HEK293T (cell line): ENCODE measurements around the gene RNLS.

Experiments used
- BHLHE40 ChIP-seq: fragments of 450-650 bp; IDR thresholded peaks from 2 replicates; pipeline ENCODE4 v1.6.1; 2016; ENCODE audit warnings: mild to moderate bottlenecking, moderate library complexity, borderline replicate concordance
- FOXA1 ChIP-seq: fragments of 450-650 bp; IDR thresholded peaks from 2 replicates; pipeline ENCODE4 v1.6.1; 2016; ENCODE audit warnings: mild to moderate bottlenecking
- FOXM1 ChIP-seq: fragments of 450-650 bp; IDR thresholded peaks from 2 replicates; pipeline ENCODE4 v1.6.1; 2017; ENCODE audit warnings: mild to moderate bottlenecking, borderline replicate concordance
- HDGF ChIP-seq: fragments of 450-650 bp; IDR thresholded peaks from 2 replicates; pipeline ENCODE4 v1.6.1; 2017; ENCODE audit warnings: antibody characterized with exemption, borderline replicate concordance
- L3MBTL2 ChIP-seq: fragments of 450-650 bp; conservative IDR thresholded peaks from 2 replicates; pipeline ENCODE4 v1.6.1; 2016; ENCODE audit warnings: mild to moderate bottlenecking
- NFRKB ChIP-seq: fragments of 450-650 bp; IDR thresholded peaks from 2 replicates; pipeline ENCODE4 v1.6.1; 2016; ENCODE audit warnings: mild to moderate bottlenecking, moderate library complexity
- PKNOX1 ChIP-seq: fragments of 450-650 bp; IDR thresholded peaks from 2 replicates; pipeline ENCODE4 v1.6.1; 2016
- SP1 ChIP-seq: fragments of 450-650 bp; IDR thresholded peaks from 2 replicates; pipeline ENCODE4 v1.6.1; 2017
- SUZ12 ChIP-seq: fragments of 450-650 bp; IDR thresholded peaks from 2 replicates; pipeline ENCODE4 v1.6.1; 2016; ENCODE audit warnings: mild to moderate bottlenecking
- TARDBP ChIP-seq: fragments of 450-650 bp; IDR thresholded peaks from 2 replicates; pipeline ENCODE4 v1.6.1; 2016
- ZNF384 ChIP-seq: fragments of 450-650 bp; IDR thresholded peaks from 2 replicates; pipeline ENCODE4 v1.6.1; 2016

GRCh38 chr10:88545359-88545758 lies 37.8 kb downstream of the RNLS start:
- no peak for TF ChIP-seq NFRKB
- no peak for TF ChIP-seq HDGF
- TF ChIP-seq ZNF384 = no peak
- TF ChIP-seq L3MBTL2 = no peak
- no peak for TF ChIP-seq FOXA1
- TF ChIP-seq FOXM1 = no peak
- no peak for TF ChIP-seq PKNOX1
- TF ChIP-seq TARDBP = no peak
- TF ChIP-seq BHLHE40 = no peak
- no peak for TF ChIP-seq SUZ12
- no peak for TF ChIP-seq SP1
